HEK293 (cell line): ENCODE results near the gene NFE2L2.

Source experiments
- BCL11A ChIP-seq: fragments of 450-650 bp; formaldehyde crosslinking; IDR thresholded peaks from 2 replicates; pipeline ENCODE4 v1.5.1; 2016; ENCODE audit warnings: low read depth, missing biosample characterization, missing genetic modification characterization
- KLF1 ChIP-seq: fragments of 450-650 bp; formaldehyde crosslinking; IDR thresholded peaks from 2 replicates; pipeline ENCODE4 v1.5.1; 2016; ENCODE audit warnings: missing biosample characterization, missing genetic modification characterization
- KLF10 ChIP-seq: fragments of 450-650 bp; IDR thresholded peaks from 2 replicates; pipeline ENCODE4 v1.5.1; 2018; ENCODE audit warnings: missing biosample characterization, mild to moderate bottlenecking, missing genetic modification characterization
- KLF7 ChIP-seq: fragments of 450-650 bp; formaldehyde crosslinking; IDR thresholded peaks from 2 replicates; pipeline ENCODE4 v1.5.1; 2016; ENCODE audit warnings: missing biosample characterization, missing genetic modification characterization, borderline replicate concordance
- OSR2 ChIP-seq: fragments of 450-650 bp; formaldehyde crosslinking; IDR thresholded peaks from 2 replicates; pipeline ENCODE4 v1.5.1; 2016; ENCODE audit warnings: missing biosample characterization, missing genetic modification characterization
- SALL2 ChIP-seq: fragments of 450-650 bp; formaldehyde crosslinking; IDR thresholded peaks from 2 replicates; pipeline ENCODE4 v1.5.0; 2017; ENCODE audit warnings: missing biosample characterization, mild to moderate bottlenecking, missing genetic modification characterization, borderline replicate concordance
- SCRT1 ChIP-seq: fragments of 450-650 bp; formaldehyde crosslinking; IDR thresholded peaks from 2 replicates; pipeline ENCODE4 v1.5.1; 2016; ENCODE audit warnings: missing biosample characterization, missing genetic modification characterization, borderline replicate concordance
- SP3 ChIP-seq: fragments of 450-650 bp; formaldehyde crosslinking; IDR thresholded peaks from 2 replicates; pipeline ENCODE4 v1.5.1; 2016; ENCODE audit warnings: missing biosample characterization, missing genetic modification characterization
- ZFP37 ChIP-seq: fragments of 450-650 bp; formaldehyde crosslinking; IDR thresholded peaks from 2 replicates; pipeline ENCODE4 v1.5.1; 2016; ENCODE audit warnings: missing biosample characterization, missing genetic modification characterization
- ZNF121 ChIP-seq: fragments of 450-650 bp; formaldehyde crosslinking; IDR thresholded peaks from 2 replicates; pipeline ENCODE4 v1.5.1; 2016; ENCODE audit warnings: missing biosample characterization, missing genetic modification characterization
- ZNF132 ChIP-seq: fragments of 450-650 bp; formaldehyde crosslinking; IDR thresholded peaks from 2 replicates; pipeline ENCODE4 v1.5.1; 2017; ENCODE audit warnings: missing biosample characterization, missing genetic modification characterization, borderline replicate concordance
- ZNF133 ChIP-seq: fragments of 450-650 bp; formaldehyde crosslinking; IDR thresholded peaks from 2 replicates; pipeline ENCODE4 v1.5.1; 2016; ENCODE audit warnings: missing biosample characterization, missing genetic modification characterization
- ZNF146 ChIP-seq: fragments of 450-650 bp; formaldehyde crosslinking; IDR thresholded peaks from 2 replicates; pipeline ENCODE4 v1.5.1; 2016; ENCODE audit warnings: missing biosample characterization, missing genetic modification characterization
- ZNF2 ChIP-seq: fragments of 450-650 bp; formaldehyde crosslinking; IDR thresholded peaks from 2 replicates; pipeline ENCODE4 v1.5.1; 2016; ENCODE audit warnings: missing biosample characterization, missing genetic modification characterization
- ZNF202 ChIP-seq: fragments of 450-650 bp; formaldehyde crosslinking; IDR thresholded peaks from 2 replicates; pipeline ENCODE4 v1.5.1; 2016; ENCODE audit warnings: missing biosample characterization, missing genetic modification characterization, borderline replicate concordance
- ZNF239 ChIP-seq: fragments of 450-650 bp; formaldehyde crosslinking; IDR thresholded peaks from 2 replicates; pipeline ENCODE4 v1.5.1; 2016; ENCODE audit warnings: missing biosample characterization, missing genetic modification characterization
- ZNF394 ChIP-seq: fragments of 450-650 bp; formaldehyde crosslinking; IDR thresholded peaks from 2 replicates; pipeline ENCODE4 v1.5.1; 2016; ENCODE audit warnings: missing biosample characterization, missing genetic modification characterization, mild to moderate bottlenecking, moderate library complexity, borderline replicate concordance
- ZNF558 ChIP-seq: fragments of 450-650 bp; formaldehyde crosslinking; IDR thresholded peaks from 2 replicates; pipeline ENCODE4 v1.5.1; 2016; ENCODE audit warnings: missing biosample characterization, missing genetic modification characterization
- ZNF660 ChIP-seq: fragments of 450-650 bp; IDR thresholded peaks from 2 replicates; pipeline ENCODE4 v1.5.1; 2018; ENCODE audit warnings: missing biosample characterization, mild to moderate bottlenecking, missing genetic modification characterization
- ZNF701 ChIP-seq: fragments of 450-650 bp; formaldehyde crosslinking; IDR thresholded peaks from 2 replicates; pipeline ENCODE4 v1.5.1; 2016; ENCODE audit warnings: missing biosample characterization, missing genetic modification characterization
- ZNF791 ChIP-seq: fragments of 450-650 bp; formaldehyde crosslinking; IDR thresholded peaks from 2 replicates; pipeline ENCODE4 v1.5.1; 2016; ENCODE audit warnings: missing biosample characterization, missing genetic modification characterization
- ZNF837 ChIP-seq: fragments of 450-650 bp; formaldehyde crosslinking; IDR thresholded peaks from 2 replicates; pipeline ENCODE4 v1.5.1; 2016; ENCODE audit warnings: missing biosample characterization, missing genetic modification characterization
- ZXDB ChIP-seq: fragments of 450-650 bp; formaldehyde crosslinking; IDR thresholded peaks from 2 replicates; pipeline ENCODE4 v1.5.1; 2016; ENCODE audit warnings: missing biosample characterization, missing genetic modification characterization
- TF ChIP-seq, protein P1 (sequence below): fragments of 450-650 bp; formaldehyde crosslinking; IDR thresholded peaks from 2 replicates; pipeline ENCODE4 v1.5.1; 2016; ENCODE audit warnings: missing biosample characterization, missing genetic modification characterization, low read depth
- TF ChIP-seq, protein P2 (sequence below): fragments of 450-650 bp; formaldehyde crosslinking; IDR thresholded peaks from 2 replicates; pipeline ENCODE4 v1.5.1; 2017; ENCODE audit warnings: missing biosample characterization, missing genetic modification characterization
- TF ChIP-seq, protein P3 (sequence below): fragments of 450-650 bp; formaldehyde crosslinking; IDR thresholded peaks from 2 replicates; pipeline ENCODE4 v1.5.1; 2016; ENCODE audit warnings: missing biosample characterization, missing genetic modification characterization, borderline replicate concordance
- TF ChIP-seq, protein P4 (sequence below): fragments of 450-650 bp; formaldehyde crosslinking; IDR thresholded peaks from 2 replicates; pipeline ENCODE4 v1.5.1; 2016; ENCODE audit warnings: missing biosample characterization, missing genetic modification characterization

Gene NFE2L2

DNA sequence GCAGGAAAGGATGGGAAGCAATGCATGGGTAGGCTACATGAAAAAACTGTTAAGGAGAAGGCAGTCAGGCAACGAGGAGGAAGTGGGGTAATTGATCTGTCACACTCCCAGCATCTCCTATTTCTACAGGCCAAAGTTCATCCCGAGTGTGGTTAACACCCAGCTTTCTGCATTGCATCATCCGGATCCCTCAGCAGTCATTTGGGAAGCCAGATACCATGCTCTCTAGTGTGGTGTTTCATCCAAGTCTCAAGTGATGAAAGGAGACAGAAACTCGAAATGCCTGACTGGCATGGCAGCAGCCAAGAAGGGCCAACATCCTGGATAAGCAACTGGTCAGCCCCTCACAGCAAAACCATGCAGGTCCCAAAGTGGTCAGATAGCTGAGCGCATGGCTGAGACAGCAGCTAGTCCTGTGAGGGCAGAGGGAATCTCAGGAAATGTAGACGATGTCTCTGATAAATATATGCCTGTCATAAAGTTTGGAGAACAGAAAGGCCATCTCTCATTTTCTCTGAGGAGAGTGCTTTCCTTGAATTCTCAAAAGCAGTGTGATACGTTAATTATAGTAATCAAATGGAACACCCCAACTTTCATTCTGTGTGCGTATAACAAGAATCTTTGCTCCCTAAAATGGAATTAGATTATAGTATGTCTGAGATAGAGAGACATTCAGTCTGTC lies 76.8 kb downstream of the NFE2L2 start (continued):
- TF ChIP-seq ZNF558 (no peak), OSR2 (tag by site-specific recombination) (peak; percentile 57), ZNF2 (tag by site-specific recombination) (no peak), KLF10 (tag by site-specific recombination) (no peak), ZNF133 (peak; percentile 71), ZNF660 (tag by site-specific recombination) (no peak), ZNF791 (tag by site-specific recombination) (no peak), SALL2 (tag by site-specific recombination) (no peak), ZNF132 (tag by site-specific recombination) (no peak), SP3 (tag by site-specific recombination) (0 out of 2 replicates have a peak, but pooled peaks have one; percentile 14), ZNF202 (no peak), ZNF394 (tag by site-specific recombination) (no peak; the same call in 1 of the 2 replicates), ZNF239 (no peak), ZNF837 (tag by site-specific recombination) (no peak), SCRT1 (tag by site-specific recombination) (no peak), BCL11A (tag by site-specific recombination) (no peak), ZXDB (no peak), ZNF146 (tag by site-specific recombination) (no peak), ZNF701 (tag by site-specific recombination) (no peak), ZNF121 (tag by site-specific recombination) (no peak), ZFP37 (no peak), KLF7 (tag by site-specific recombination) (no peak), KLF1 (tag by site-specific recombination) (0 out of 2 replicates have a peak, but pooled peaks have one; percentile 16)
- TF ChIP-seq, protein P1, sequence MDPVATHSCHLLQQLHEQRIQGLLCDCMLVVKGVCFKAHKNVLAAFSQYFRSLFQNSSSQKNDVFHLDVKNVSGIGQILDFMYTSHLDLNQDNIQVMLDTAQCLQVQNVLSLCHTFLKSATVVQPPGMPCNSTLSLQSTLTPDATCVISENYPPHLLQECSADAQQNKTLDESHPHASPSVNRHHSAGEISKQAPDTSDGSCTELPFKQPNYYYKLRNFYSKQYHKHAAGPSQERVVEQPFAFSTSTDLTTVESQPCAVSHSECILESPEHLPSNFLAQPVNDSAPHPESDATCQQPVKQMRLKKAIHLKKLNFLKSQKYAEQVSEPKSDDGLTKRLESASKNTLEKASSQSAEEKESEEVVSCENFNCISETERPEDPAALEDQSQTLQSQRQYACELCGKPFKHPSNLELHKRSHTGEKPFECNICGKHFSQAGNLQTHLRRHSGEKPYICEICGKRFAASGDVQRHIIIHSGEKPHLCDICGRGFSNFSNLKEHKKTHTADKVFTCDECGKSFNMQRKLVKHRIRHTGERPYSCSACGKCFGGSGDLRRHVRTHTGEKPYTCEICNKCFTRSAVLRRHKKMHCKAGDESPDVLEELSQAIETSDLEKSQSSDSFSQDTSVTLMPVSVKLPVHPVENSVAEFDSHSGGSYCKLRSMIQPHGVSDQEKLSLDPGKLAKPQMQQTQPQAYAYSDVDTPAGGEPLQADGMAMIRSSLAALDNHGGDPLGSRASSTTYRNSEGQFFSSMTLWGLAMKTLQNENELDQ (tag by site-specific recombination), result no peak
- TF ChIP-seq, protein P2, sequence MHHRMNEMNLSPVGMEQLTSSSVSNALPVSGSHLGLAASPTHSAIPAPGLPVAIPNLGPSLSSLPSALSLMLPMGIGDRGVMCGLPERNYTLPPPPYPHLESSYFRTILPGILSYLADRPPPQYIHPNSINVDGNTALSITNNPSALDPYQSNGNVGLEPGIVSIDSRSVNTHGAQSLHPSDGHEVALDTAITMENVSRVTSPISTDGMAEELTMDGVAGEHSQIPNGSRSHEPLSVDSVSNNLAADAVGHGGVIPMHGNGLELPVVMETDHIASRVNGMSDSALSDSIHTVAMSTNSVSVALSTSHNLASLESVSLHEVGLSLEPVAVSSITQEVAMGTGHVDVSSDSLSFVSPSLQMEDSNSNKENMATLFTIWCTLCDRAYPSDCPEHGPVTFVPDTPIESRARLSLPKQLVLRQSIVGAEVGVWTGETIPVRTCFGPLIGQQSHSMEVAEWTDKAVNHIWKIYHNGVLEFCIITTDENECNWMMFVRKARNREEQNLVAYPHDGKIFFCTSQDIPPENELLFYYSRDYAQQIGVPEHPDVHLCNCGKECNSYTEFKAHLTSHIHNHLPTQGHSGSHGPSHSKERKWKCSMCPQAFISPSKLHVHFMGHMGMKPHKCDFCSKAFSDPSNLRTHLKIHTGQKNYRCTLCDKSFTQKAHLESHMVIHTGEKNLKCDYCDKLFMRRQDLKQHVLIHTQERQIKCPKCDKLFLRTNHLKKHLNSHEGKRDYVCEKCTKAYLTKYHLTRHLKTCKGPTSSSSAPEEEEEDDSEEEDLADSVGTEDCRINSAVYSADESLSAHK (tag by site-specific recombination), result peak; percentile 60; the same call in 1 of the 2 replicates
- TF ChIP-seq, protein P3, sequence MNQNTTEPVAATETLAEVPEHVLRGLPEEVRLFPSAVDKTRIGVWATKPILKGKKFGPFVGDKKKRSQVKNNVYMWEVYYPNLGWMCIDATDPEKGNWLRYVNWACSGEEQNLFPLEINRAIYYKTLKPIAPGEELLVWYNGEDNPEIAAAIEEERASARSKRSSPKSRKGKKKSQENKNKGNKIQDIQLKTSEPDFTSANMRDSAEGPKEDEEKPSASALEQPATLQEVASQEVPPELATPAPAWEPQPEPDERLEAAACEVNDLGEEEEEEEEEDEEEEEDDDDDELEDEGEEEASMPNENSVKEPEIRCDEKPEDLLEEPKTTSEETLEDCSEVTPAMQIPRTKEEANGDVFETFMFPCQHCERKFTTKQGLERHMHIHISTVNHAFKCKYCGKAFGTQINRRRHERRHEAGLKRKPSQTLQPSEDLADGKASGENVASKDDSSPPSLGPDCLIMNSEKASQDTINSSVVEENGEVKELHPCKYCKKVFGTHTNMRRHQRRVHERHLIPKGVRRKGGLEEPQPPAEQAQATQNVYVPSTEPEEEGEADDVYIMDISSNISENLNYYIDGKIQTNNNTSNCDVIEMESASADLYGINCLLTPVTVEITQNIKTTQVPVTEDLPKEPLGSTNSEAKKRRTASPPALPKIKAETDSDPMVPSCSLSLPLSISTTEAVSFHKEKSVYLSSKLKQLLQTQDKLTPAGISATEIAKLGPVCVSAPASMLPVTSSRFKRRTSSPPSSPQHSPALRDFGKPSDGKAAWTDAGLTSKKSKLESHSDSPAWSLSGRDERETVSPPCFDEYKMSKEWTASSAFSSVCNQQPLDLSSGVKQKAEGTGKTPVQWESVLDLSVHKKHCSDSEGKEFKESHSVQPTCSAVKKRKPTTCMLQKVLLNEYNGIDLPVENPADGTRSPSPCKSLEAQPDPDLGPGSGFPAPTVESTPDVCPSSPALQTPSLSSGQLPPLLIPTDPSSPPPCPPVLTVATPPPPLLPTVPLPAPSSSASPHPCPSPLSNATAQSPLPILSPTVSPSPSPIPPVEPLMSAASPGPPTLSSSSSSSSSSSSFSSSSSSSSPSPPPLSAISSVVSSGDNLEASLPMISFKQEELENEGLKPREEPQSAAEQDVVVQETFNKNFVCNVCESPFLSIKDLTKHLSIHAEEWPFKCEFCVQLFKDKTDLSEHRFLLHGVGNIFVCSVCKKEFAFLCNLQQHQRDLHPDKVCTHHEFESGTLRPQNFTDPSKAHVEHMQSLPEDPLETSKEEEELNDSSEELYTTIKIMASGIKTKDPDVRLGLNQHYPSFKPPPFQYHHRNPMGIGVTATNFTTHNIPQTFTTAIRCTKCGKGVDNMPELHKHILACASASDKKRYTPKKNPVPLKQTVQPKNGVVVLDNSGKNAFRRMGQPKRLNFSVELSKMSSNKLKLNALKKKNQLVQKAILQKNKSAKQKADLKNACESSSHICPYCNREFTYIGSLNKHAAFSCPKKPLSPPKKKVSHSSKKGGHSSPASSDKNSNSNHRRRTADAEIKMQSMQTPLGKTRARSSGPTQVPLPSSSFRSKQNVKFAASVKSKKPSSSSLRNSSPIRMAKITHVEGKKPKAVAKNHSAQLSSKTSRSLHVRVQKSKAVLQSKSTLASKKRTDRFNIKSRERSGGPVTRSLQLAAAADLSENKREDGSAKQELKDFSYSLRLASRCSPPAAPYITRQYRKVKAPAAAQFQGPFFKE (tag by site-specific recombination), result no peak
- TF ChIP-seq, protein P4, sequence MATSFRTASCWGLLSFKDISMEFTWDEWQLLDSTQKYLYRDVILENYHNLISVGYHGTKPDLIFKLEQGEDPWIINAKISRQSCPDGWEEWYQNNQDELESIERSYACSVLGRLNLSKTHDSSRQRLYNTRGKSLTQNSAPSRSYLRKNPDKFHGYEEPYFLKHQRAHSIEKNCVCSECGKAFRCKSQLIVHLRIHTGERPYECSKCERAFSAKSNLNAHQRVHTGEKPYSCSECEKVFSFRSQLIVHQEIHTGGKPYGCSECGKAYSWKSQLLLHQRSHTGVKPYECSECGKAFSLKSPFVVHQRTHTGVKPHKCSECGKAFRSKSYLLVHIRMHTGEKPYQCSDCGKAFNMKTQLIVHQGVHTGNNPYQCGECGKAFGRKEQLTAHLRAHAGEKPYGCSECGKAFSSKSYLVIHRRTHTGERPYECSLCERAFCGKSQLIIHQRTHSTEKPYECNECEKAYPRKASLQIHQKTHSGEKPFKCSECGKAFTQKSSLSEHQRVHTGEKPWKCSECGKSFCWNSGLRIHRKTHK, result no peak
